ENCODE results near the gene RTF2.

The RTF2 gene

GRCh38 chr20:56468316-56469076 is at the start of gene RTF2:
RTF2 (plus strand) TSS chr20:56468627; CDS start chr20:56468698, 71 bp downstream.
- DNase-seq, result peak; percentile 74

GRCh38 chr20:56420028-56420427 is 48.4 kb upstream of the RTF2 start:
- no peak for DNase-seq

GRCh38 chr20:56420940-56421688 is 47.3 kb upstream of the RTF2 start:
- DNase-seq, result no peak

- DNase-seq, result no peak
Observed at GRCh38 chr20:56422076-56422823, 46.2 kb upstream of the RTF2 start.

- DNase-seq, result no peak
Observed at GRCh38 chr20:56422824-56423189, 45.6 kb upstream of the RTF2 start.

GRCh38 chr20:56423211-56423610 is 45.2 kb upstream of the RTF2 start:
- no peak for DNase-seq

- no peak for DNase-seq
Observed at GRCh38 chr20:56423886-56424285, 44.5 kb upstream of the RTF2 start.

- DNase-seq, result no peak
Observed at GRCh38 chr20:56424931-56425330, 43.5 kb upstream of the RTF2 start.

GRCh38 chr20:56426026-56426425 is 42.4 kb upstream of the RTF2 start:
- DNase-seq, result no peak

GRCh38 chr20:56426926-56427325 is 41.5 kb upstream of the RTF2 start:
- no peak for DNase-seq

- no peak for DNase-seq
Observed at GRCh38 chr20:56427797-56428196, 40.6 kb upstream of the RTF2 start.

- no peak for DNase-seq
Observed at GRCh38 chr20:56428410-56428809, 40.0 kb upstream of the RTF2 start.

- DNase-seq, result no peak
Observed at GRCh38 chr20:56428881-56429280, 39.5 kb upstream of the RTF2 start.

- DNase-seq, result no peak
Observed at GRCh38 chr20:56429502-56429901, 38.9 kb upstream of the RTF2 start.

- DNase-seq, result no peak
Observed at GRCh38 chr20:56429941-56430340, 38.5 kb upstream of the RTF2 start.

- DNase-seq, result no peak
Observed at GRCh38 chr20:56430461-56430860, 38.0 kb upstream of the RTF2 start.

GRCh38 chr20:56430957-56431356 is 37.5 kb upstream of the RTF2 start:
- no peak for DNase-seq

GRCh38 chr20:56431471-56431870 is 37.0 kb upstream of the RTF2 start:
- no peak for DNase-seq

- no peak for DNase-seq
Observed at GRCh38 chr20:56433221-56433879, 35.1 kb upstream of the RTF2 start.

- DNase-seq, result no peak
Observed at GRCh38 chr20:56433880-56434255, 34.6 kb upstream of the RTF2 start.

- DNase-seq, result no peak
Observed at GRCh38 chr20:56437196-56437960, 31.0 kb upstream of the RTF2 start.

- no peak for DNase-seq
Observed at GRCh38 chr20:56438284-56438683, 30.1 kb upstream of the RTF2 start.
